Eye (tissue), 1 donor: Measurements from ENCODE around the gene ROR1.

Experiments
- DNase-seq: peaks from one replicate; pipeline ENCODE4 v3.0.0-alpha.2; 2015

The ROR1 gene

GRCh38 chr1:63773815-63774616, at the start of gene ROR1:
Gene ROR1 (plus strand): TSS chr1:63774017.
- peak; percentile 96 for DNase-seq

GRCh38 chr1:63724375-63724899, 49.4 kb upstream of the ROR1 start:
- no peak for DNase-seq

DNA sequence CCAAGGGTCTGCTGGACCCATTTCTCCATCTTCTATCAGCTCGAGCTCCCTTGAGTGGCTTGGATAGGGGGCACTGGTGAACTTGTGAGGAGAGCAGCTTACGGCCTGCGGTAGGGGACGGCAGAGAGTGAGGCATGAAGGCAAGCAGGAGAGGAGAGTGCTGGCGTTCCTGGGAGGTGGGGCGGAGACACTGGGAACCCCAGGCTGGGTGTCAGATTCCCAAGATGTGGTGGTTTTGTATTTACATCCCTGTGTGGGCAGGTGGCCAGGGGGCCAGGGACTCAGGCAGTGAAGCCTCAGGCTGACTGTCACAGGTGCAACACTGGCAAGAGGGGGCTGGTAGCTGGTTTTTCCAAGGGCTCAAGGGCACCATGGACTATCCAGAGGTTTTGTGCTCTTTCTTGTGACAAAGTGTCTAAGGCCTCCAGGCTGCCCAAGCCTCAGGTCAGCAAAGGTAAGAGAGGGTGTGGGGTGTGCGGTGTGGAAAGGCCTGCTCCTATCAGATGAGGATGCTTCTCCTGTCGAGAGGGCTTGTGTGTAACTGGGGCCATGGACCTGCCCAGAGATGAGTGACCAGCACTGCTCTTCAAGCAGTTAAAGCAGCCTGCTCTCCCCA, 45.1 kb upstream of the ROR1 start:
- DNase-seq: no peak

DNA sequence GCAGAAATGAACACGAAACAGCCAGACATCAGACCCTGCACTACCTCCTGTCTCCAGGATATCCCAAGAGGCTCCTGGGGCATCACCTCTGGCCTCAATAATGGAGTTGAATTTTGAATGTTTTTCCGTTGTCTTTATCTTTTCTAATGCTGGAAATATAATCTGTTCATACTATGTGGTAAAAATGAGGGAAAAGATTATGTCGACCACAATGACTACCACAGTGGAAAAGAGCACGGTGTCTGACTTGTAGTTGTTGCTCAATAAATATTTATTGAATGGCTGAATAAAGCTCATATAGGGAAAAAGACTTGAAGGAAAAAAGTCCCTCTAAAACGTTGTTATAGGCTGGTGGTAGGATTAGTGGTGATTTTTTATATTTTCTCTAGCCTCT, 44.6 kb upstream of the ROR1 start:
- DNase-seq: no peak

GRCh38 chr1:63730211-63730610, 43.6 kb upstream of the ROR1 start:
- peak; percentile 79 for DNase-seq

DNA sequence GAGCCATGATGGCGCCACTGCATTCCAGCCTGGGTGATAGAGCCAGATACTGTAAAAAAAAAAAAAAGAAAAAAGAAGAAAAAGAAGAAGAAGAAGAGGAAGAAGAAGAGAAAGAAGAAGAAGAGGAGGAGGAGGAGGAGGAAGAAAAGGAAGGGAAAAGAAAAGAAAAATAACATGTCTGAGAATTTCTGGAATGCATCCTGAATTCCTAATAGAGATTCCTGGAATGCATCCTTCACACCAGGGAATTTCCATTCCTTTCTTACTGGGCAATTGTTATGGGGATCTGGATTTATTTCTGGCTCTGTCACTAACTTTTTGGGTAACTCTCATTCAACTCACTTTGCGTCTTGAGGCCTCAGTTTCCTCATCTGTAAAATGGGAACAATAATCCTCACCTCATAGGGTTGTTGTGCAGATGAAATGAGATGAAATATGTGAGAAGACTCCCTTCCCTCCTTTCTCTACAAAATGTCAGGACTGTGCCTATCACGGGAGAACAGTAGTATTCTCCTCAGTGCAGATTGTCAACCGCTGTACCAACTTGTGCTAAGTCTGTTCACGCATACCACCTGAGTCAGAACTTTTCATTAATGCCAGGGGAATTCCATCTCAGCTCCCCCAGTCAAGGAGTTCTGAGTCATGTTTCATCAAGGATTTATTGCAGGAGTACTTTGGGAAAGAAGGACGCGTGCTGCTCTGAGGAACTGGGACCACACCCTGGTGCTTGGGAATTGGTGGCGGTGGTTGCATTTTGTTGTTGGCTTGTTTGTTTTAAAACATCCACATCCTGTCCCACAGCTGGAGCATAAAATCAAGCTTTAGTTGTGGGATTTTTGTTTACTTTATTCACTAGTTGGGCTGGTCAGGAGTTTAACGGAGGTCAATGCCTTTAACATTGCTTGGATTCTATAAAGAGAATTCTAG, 42.4 kb upstream of the ROR1 start:
- peak; percentile 17 for DNase-seq

DNA sequence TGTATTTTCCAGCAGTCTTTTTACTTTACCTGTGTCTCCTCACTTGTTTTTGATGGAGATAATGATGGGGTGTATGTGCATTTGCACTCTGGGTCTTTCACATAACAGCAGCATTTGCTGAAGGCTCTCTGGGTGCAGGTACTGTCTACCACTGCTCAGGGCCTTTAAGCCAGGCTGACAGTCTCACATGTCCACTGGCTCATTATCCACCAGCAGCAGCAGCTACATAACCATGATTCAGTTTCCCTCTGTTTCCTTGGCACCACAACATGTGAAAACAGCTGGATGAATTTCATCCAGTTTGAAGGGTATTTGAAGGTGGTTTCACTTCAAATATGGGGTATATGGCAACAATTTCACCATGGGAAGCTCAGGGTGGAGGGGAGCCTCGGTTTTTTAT, 41.2 kb upstream of the ROR1 start:
- DNase-seq: no peak

- no peak for DNase-seq
Measured at GRCh38 chr1:63738772-63739171, 35.0 kb upstream of the ROR1 start.

DNA sequence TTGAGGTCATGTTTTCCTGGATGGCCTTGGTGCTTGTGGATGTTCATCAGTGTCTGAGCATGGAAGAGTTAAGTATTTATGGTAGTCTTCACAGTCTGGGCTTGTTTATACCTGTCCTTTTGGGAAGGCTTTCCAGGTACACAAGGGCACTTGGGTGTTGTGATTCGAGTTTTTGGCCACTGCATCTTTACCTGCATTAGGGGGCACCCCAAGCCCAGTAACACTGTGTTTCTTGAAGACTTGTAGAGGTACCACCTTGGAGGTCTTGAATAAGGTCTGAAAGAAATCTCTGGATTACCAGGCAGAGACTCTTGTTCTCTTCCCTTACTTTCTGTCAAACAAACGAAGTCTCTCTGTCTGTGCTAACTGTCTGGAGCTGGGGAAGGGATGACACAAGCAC, 34.4 kb upstream of the ROR1 start:
- no peak for DNase-seq

DNA sequence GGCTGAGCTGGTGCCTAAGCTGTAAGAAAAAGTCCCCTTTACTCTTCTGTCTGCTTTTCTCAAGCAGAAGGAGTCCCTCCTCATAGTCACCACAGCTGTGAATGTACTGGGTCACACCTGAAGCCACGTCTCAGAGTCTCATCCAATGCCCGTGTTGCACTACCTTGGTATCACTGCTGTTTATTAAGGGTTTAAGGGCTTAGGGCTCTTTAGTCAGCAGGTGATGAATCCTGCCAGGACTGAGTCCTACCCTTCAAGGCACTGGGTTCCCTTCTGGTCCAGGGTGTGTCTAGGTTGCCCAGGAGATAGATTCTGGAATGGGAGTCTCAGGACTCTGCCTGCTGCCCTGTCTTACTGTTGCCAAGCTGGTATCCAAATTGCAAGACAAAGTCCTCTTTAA, 33.4 kb upstream of the ROR1 start:
- no peak for DNase-seq

- DNase-seq: no peak
Measured at GRCh38 chr1:63742526-63742925, 31.3 kb upstream of the ROR1 start.

GRCh38 chr1:63743781-63744180, 30.0 kb upstream of the ROR1 start:
- no peak for DNase-seq

DNA sequence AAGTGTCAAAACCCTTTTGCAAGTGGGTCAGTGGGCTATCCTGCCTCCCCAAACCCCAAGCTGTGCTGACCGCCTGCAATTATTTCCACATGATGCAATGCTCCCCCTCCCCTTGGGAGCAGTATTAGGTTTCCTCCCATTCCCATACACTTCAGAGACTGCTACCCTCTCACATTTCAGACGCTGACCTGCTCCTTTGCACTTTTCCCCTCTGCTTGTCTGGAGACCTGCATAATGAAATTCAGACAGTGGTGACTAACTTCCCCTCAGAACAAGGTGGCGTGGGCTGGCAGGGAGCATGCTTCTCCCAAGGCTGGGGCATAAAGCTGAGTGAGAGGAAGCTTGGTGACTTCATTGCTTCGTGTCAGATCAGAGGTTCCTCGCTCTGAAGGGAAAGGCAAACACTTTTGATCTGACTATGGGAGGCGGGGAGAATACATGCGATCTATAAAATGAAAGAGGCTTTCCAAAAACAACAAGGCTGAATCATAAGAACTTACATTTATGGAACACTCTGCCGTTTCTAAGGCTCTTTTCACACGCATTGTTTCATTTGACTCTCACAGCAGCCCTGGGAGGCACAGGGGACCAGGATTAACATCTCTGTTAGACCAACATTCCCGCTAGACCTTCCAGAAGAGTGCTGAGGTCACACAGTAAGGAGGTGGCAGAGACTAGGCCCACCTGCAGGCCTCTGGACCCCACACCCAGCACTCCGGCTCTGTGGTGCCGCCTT, 27.5 kb upstream of the ROR1 start:
- DNase-seq: peak; percentile 68

- DNase-seq: peak; percentile 51
Measured at GRCh38 chr1:63747445-63747844, 26.4 kb upstream of the ROR1 start.

DNA sequence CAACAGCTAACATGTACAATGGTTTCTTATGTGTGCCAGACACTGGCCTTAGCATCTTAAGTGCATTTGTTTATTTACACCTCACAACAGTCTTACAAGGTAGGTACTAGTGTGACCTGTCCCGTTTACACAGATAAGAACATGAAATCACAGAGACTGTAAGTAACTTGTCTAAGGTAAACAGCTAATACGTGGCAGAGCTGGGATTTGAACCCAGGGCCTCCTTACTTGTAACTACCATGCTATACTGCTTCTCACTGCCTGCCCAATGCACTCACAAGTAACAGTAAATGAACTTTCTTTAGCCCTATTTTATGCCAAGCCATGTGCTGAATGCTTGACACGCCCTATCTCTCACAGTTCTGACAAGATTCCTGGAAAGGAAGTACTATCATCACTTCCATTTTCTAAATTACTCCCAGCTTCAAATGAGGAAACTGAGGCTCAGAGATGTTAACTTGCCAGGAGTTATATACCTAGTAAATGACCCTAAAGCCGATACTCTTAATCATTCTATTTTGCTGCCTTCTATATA, 25.7 kb upstream of the ROR1 start:
- no peak for DNase-seq

DNA sequence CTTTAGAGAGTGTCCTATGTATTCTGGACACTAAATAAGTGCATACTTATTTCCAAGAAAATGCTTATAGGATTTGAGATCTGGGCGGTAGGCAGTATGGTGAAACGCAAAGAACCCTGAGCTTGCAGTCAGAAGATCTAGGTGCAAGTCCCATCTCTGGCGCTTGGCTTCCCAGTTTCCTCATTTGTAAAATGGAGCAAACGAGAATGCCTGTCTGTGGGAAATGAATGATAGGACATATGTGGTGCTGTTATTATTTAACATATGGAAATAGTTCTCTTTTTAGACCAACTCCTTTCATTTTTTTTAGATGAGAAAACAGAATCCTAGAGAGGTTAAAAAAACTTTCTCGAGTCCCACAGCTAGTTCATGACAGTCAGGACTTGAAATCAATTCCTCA, 25.2 kb upstream of the ROR1 start:
- no peak for DNase-seq

DNA sequence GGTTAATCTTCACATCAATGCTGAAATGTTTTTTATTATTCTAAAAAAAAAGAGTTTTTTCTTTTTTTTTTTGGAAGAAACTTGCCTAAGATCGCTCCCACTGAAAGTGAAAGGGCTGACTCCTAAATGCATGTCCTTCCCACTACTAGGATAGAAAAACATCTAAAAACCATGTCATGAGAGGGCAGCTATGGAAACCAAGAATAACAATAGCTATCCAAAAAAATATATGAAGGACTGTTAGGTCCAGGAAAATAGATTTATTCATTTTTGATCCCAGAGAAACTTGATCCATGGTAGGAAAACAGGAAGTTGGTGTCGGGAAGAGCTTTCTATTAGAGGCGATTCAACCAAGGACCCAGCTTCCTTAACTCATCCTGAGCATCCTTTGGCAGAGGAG, 23.1 kb upstream of the ROR1 start:
- DNase-seq: no peak

- DNase-seq: no peak
Measured at GRCh38 chr1:63752176-63752575, 21.6 kb upstream of the ROR1 start.

DNA sequence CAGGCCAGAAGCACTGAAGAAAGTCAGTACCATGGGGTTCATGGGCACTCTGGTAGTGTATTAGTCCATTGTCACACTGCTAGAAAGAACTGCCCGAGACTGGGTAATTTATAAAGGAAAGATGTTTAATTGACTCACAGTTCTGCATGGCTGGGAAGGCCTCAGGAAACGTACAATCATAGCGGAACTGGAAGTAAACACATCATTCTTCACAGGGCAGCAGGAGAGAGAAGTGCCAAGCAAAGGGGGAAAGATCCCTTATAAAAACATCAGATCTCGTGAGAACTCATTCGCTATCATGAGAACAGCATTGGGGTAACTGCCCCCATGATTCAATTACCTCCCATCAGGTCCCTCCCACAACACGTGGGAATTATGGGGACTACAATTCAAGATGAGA, 20.2 kb upstream of the ROR1 start:
- no peak for DNase-seq

- DNase-seq: no peak
Measured at GRCh38 chr1:63756839-63757238, 17.0 kb upstream of the ROR1 start.

DNA sequence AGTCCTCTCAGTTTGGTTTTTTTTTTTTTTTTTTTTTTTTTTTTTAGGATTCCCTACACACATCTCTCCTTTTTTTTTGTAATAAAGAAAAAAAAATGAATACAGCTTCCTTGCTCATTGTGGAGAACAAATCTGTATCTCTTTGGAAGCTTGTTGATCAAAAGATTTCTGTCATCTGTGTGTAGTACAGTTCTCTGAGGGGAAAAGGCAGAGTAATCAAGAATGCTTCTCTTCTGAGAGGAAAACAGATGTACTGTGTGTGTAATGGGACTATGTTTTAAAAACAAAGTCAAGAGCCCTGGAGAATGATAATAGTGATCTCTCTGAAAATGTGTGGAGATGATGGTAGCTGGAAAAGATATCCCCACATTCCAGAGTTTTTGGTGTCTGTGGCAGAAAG, 16.5 kb upstream of the ROR1 start:
- no peak for DNase-seq

GRCh38 chr1:63758791-63759190, 15.0 kb upstream of the ROR1 start:
- no peak for DNase-seq
